Erythroblast (primary cell): Measurements from ENCODE around the gene ACBD5.

ENCODE experiments used
- GATA1 ChIP-seq: IDR thresholded peaks from 2 replicates; pipeline ENCODE4 v1.6.1; 2011; ENCODE audit warnings: low read depth, mild to moderate bottlenecking, control low read depth, low read length, moderate library complexity
- POLR2A ChIP-seq: IDR thresholded peaks from 2 replicates; pipeline ENCODE4 v1.6.1; 2011; ENCODE audit warnings: mild to moderate bottlenecking, low read length

GRCh38 chr10:27153329-27153728 lies 87.3 kb downstream of the ACBD5 start:
- TF ChIP-seq POLR2A (no peak), GATA1 (no peak)
